ENCODE measurements around the gene SLC22A23.

GRCh38 chr6:3261518-3261820, 195.4 kb downstream of the SLC22A23 start:
- TF ChIP-seq CTCF (IDR thresholded peaks at IDR 0.05 in 4 of 5, conservative IDR thresholded peaks at IDR 0.05 in 1 of 5) (no peak), POLR2A (IDR thresholded peaks at IDR 0.05) (no peak)

All from gastrocnemius medialis (tissue), 4 donors.